ENCODE data around the gene MYOCD. TPM values are rescaled to one million over a fixed set of nuclear protein-coding genes. Genes with fewer than 3 reads are reported as not detected.

Gene MYOCD
- total RNA-seq, 1 experiment from 2014 or later: not detected

- TF ChIP-seq POLR2AphosphoS5 (IDR thresholded peaks at IDR 0.05; ENCODE audit: low read depth, low read length) (no peak), CTCF (IDR thresholded peaks at IDR 0.05) (no peak), REST (IDR thresholded peaks at IDR 0.05; ENCODE audit: insufficient read depth in 1 of 2, low read depth in 2 of 2, low read length in 1 of 2) (no peak), SIN3A (IDR thresholded peaks at IDR 0.05; ENCODE audit: borderline replicate concordance, insufficient read depth, low read depth, low read length) (no peak)
- no peaks in the 10 kb centered on the region for H3K4me1 ChIP-seq (ENCODE audit: control insufficient read depth, insufficient read depth, low read length)
- CTCF ChIA-PET: no interaction called here
- in situ Hi-C loops (cut with HindIII; ENCODE audit: low pct_unique_long_range_greater_than_20kb, low sequenced_read_pairs) (no loop called here), intact Hi-C loops (cut with micrococcal nuclease; ENCODE audit: unreplicated experiment) (no loop called here)
- no peak overlapping the region for H3K27ac ChIP-seq (ENCODE audit: low read length)
- H3K4me3 ChIP-seq (ENCODE audit: low read depth in 2 of 2, low read length in 2 of 2): no peak overlapping the region
- POLR2A ChIA-PET: no interaction called here
- no peaks in the 10 kb centered on the region for H3K27me3 ChIP-seq (ENCODE audit: control insufficient read depth, insufficient read depth, low read length)
- BruUV-seq (replicated peaks): no TSS peak
- DNase-seq (ENCODE audit: low read depth, low spot score) (no peak), ATAC-seq (no peak)
- no peaks in the 10 kb centered on the region for H3K9me3 ChIP-seq (ENCODE audit: control insufficient read depth, insufficient read depth, low read depth, low read length)
- no peaks in the 10 kb centered on the region for H3K36me3 ChIP-seq (ENCODE audit: control insufficient read depth, insufficient read depth, low read length)
These were observed 69.8 kb downstream of the MYOCD start for GRCh38 chr17:12735517-12735916.

GRCh38 chr17:12736526-12736925, 70.8 kb downstream of the MYOCD start:
- in situ Hi-C loops (cut with HindIII; ENCODE audit: low pct_unique_long_range_greater_than_20kb, low sequenced_read_pairs): no loop called here
- Histone ChIP-seq H3K4me3 (ENCODE audit: low read depth in 2 of 2, low read length in 2 of 2) (no peak overlapping the region), H3K36me3 (ENCODE audit: control insufficient read depth, insufficient read depth, low read length) (no peaks in the 10 kb centered on the region), H3K27me3 (ENCODE audit: control insufficient read depth, insufficient read depth, low read length) (no peaks in the 10 kb centered on the region), H3K9me3 (ENCODE audit: control insufficient read depth, insufficient read depth, low read depth, low read length) (no peaks in the 10 kb centered on the region), H3K27ac (ENCODE audit: low read length) (no peak overlapping the region), H3K4me1 (ENCODE audit: control insufficient read depth, insufficient read depth, low read length) (no peaks in the 10 kb centered on the region)
- ATAC-seq (no peak), DNase-seq (ENCODE audit: low read depth, low spot score) (no peak)
- TF ChIP-seq SIN3A (IDR thresholded peaks at IDR 0.05; ENCODE audit: borderline replicate concordance, insufficient read depth, low read depth, low read length) (no peak), REST (IDR thresholded peaks at IDR 0.05; ENCODE audit: insufficient read depth in 1 of 2, low read depth in 2 of 2, low read length in 1 of 2) (no peak), CTCF (IDR thresholded peaks at IDR 0.05) (no peak), POLR2AphosphoS5 (IDR thresholded peaks at IDR 0.05; ENCODE audit: low read depth, low read length) (no peak), TCF7L2 (IDR thresholded peaks at IDR 0.05; ENCODE audit: low read depth, low read length) (no peak)
- POLR2A ChIA-PET: no interaction called here
- BruUV-seq (replicated peaks): no TSS peak
- intact Hi-C loops (cut with micrococcal nuclease; ENCODE audit: unreplicated experiment): no loop called here
- CTCF ChIA-PET: no interaction called here

Data from Panc1 (cell line).